HG03097 (cell line): Measurements from ENCODE around the gene KIRREL3.

Source experiments
- ATAC-seq: cut with Tn5 transposase; IDR thresholded peaks from one replicate; pipeline ENCODE4 v1.9.1; 2021; ENCODE audit not compliant: unreplicated experiment, low FRiP score

The KIRREL3 gene

GRCh38 chr11:126694065-126694625 lies 306.4 kb downstream of the KIRREL3 start:
- no peak for ATAC-seq

GRCh38 chr11:126687477-126687876 lies 313.1 kb downstream of the KIRREL3 start:
- no peak for ATAC-seq

GRCh38 chr11:126686938-126687337 lies 313.6 kb downstream of the KIRREL3 start:
- ATAC-seq, result no peak

GRCh38 chr11:126683766-126684728 lies 316.5 kb downstream of the KIRREL3 start:
- ATAC-seq, result no peak

GRCh38 chr11:126682590-126682989 lies 318.0 kb downstream of the KIRREL3 start:
- ATAC-seq, result no peak

GRCh38 chr11:126680700-126681099 lies 319.9 kb downstream of the KIRREL3 start:
- no peak for ATAC-seq

- ATAC-seq, result no peak
Measured at GRCh38 chr11:126680131-126680530, 320.4 kb downstream of the KIRREL3 start.

GRCh38 chr11:126679033-126679432 lies 321.5 kb downstream of the KIRREL3 start:
- ATAC-seq, result no peak

- ATAC-seq, result no peak
Measured at GRCh38 chr11:126676536-126676935, 324.0 kb downstream of the KIRREL3 start.

- no peak for ATAC-seq
Measured at GRCh38 chr11:126673319-126673718, 327.3 kb downstream of the KIRREL3 start.

- ATAC-seq, result no peak
Measured at GRCh38 chr11:126669416-126669815, 331.2 kb downstream of the KIRREL3 start.

GRCh38 chr11:126664643-126665042 lies 335.9 kb downstream of the KIRREL3 start:
- ATAC-seq, result no peak

- ATAC-seq, result no peak
Measured at GRCh38 chr11:126663749-126664592, 336.6 kb downstream of the KIRREL3 start.

GRCh38 chr11:126662035-126662790 lies 338.4 kb downstream of the KIRREL3 start:
- ATAC-seq, result no peak

GRCh38 chr11:126660761-126661425 lies 339.7 kb downstream of the KIRREL3 start:
- ATAC-seq, result no peak

- ATAC-seq, result no peak
Measured at GRCh38 chr11:126660321-126660720, 340.2 kb downstream of the KIRREL3 start.

GRCh38 chr11:126658306-126659056 lies 342.1 kb downstream of the KIRREL3 start:
- no peak for ATAC-seq

GRCh38 chr11:126655807-126656128 lies 344.8 kb downstream of the KIRREL3 start:
- ATAC-seq, result no peak
